ENCODE results near the gene TC2N.

TC2N gene

GRCh38 chr14:91866511-91867295, 633 bp downstream of the TC2N start:
- peak overlapping the region; percentile 70 for H3K4me2 ChIP-seq (ENCODE audit: low read length)
- H3K27ac ChIP-seq (ENCODE audit: low read depth, low read length, poor library complexity, severe bottlenecking): peak overlapping the region; percentile 81
- H3K79me2 ChIP-seq (ENCODE audit: insufficient read depth, low read length): no peaks in the 10 kb centered on the region
- no peaks in the 10 kb centered on the region for H3K27me3 ChIP-seq (ENCODE audit: insufficient read depth, low read length)
- H3K4me3 ChIP-seq (ENCODE audit: low read depth, low read length, poor library complexity, severe bottlenecking): peak overlapping the region; percentile 53
- TF ChIP-seq CTCF (IDR thresholded peaks at IDR 0.05; ENCODE audit: low read length): no peak
- no peak for TF ChIP-seq EZH2 (IDR thresholded peaks at IDR 0.05; ENCODE audit: borderline replicate concordance, low read length)
- H2AFZ ChIP-seq (ENCODE audit: low read length): 0 out of 2 replicates have a peak overlapping the region, but pooled peaks have one; percentile 18
- H4K20me1 ChIP-seq (ENCODE audit: insufficient read depth, low read length): no peaks in the 10 kb centered on the region
- peak overlapping the region; percentile 47; the same call in 1 of the 2 replicates for H3K9ac ChIP-seq (ENCODE audit: low read length)
- no peaks in the 10 kb centered on the region for H3F3A ChIP-seq (ENCODE audit: insufficient read depth, low read length)
- H3K9me2 ChIP-seq (ENCODE audit: low read depth, low read length): no peaks in the 10 kb centered on the region
- H3K4me1 ChIP-seq (ENCODE audit: insufficient read depth, low read length, severe bottlenecking): peaks cover 68% of the 10 kb centered on the region
- H3K36me3 ChIP-seq (ENCODE audit: insufficient read depth, low read length): no peaks in the 10 kb centered on the region
- no peaks in the 10 kb centered on the region for H3K9me3 ChIP-seq (ENCODE audit: low read length)

- H3K4me3 ChIP-seq (ENCODE audit: low read depth, low read length, poor library complexity, severe bottlenecking): peak overlapping the region; percentile 53
- H3K79me2 ChIP-seq (ENCODE audit: insufficient read depth, low read length): no peaks in the 10 kb centered on the region
- no peaks in the 10 kb centered on the region for H3K9me2 ChIP-seq (ENCODE audit: low read depth, low read length)
- no peaks in the 10 kb centered on the region for H3K36me3 ChIP-seq (ENCODE audit: insufficient read depth, low read length)
- H3F3A ChIP-seq (ENCODE audit: insufficient read depth, low read length): no peaks in the 10 kb centered on the region
- no peaks in the 10 kb centered on the region for H3K9me3 ChIP-seq (ENCODE audit: low read length)
- no peaks in the 10 kb centered on the region for H4K20me1 ChIP-seq (ENCODE audit: insufficient read depth, low read length)
- TF ChIP-seq CTCF (IDR thresholded peaks at IDR 0.05; ENCODE audit: low read length): no peak
- TF ChIP-seq EZH2 (IDR thresholded peaks at IDR 0.05; ENCODE audit: borderline replicate concordance, low read length): no peak
- peak overlapping the region; percentile 70 for H3K4me2 ChIP-seq (ENCODE audit: low read length)
- H3K27ac ChIP-seq (ENCODE audit: low read depth, low read length, poor library complexity, severe bottlenecking): peak overlapping the region; percentile 81
- H3K27me3 ChIP-seq (ENCODE audit: insufficient read depth, low read length): no peaks in the 10 kb centered on the region
- H3K9ac ChIP-seq (ENCODE audit: low read length): peak overlapping the region; percentile 47; the same call in 1 of the 2 replicates
- H2AFZ ChIP-seq (ENCODE audit: low read length): no peak overlapping the region
- H3K4me1 ChIP-seq (ENCODE audit: insufficient read depth, low read length, severe bottlenecking): peaks cover 67% of the 10 kb centered on the region
These were observed 1.3 kb downstream of the TC2N start for GRCh38 chr14:91866061-91866460.

GRCh38 chr14:91862417-91862816, 4.9 kb downstream of the TC2N start:
- Histone ChIP-seq H4K20me1 (ENCODE audit: insufficient read depth, low read length) (no peaks in the 10 kb centered on the region), H2AFZ (ENCODE audit: low read length) (no peak overlapping the region), H3K79me2 (ENCODE audit: insufficient read depth, low read length) (no peaks in the 10 kb centered on the region)

More at GRCh38 chr14:91862417-91862816, 4.9 kb downstream of the TC2N start:
- no peaks in the 10 kb centered on the region for H3K27me3 ChIP-seq (ENCODE audit: insufficient read depth, low read length)
- H3K4me2 ChIP-seq (ENCODE audit: low read length): no peak overlapping the region
- H3K36me3 ChIP-seq (ENCODE audit: insufficient read depth, low read length): no peaks in the 10 kb centered on the region
- peaks cover 50% of the 10 kb centered on the region for H3K4me1 ChIP-seq (ENCODE audit: insufficient read depth, low read length, severe bottlenecking)
- H3K4me3 ChIP-seq (ENCODE audit: low read depth, low read length, poor library complexity, severe bottlenecking): no peak overlapping the region
- no peaks in the 10 kb centered on the region for H3K9me2 ChIP-seq (ENCODE audit: low read depth, low read length)
- TF ChIP-seq CTCF (IDR thresholded peaks at IDR 0.05; ENCODE audit: low read length) (no peak), EZH2 (IDR thresholded peaks at IDR 0.05; ENCODE audit: borderline replicate concordance, low read length) (no peak)
- H3K9ac ChIP-seq (ENCODE audit: low read length): no peak overlapping the region
- no peaks in the 10 kb centered on the region for H3K9me3 ChIP-seq (ENCODE audit: low read length)
- H3F3A ChIP-seq (ENCODE audit: insufficient read depth, low read length): no peaks in the 10 kb centered on the region
- no peak overlapping the region for H3K27ac ChIP-seq (ENCODE audit: low read depth, low read length, poor library complexity, severe bottlenecking)
